Kidney (tissue), 14 donors: ENCODE measurements around the gene GPR55. TPM values are rescaled to one million over a fixed set of nuclear protein-coding genes. Genes with fewer than 3 reads are reported as not detected.

Source experiments
- DNase-seq, 5 donors: peaks; one replicate each; pipeline ENCODE4 v3.0.0-alpha.2; 2013 to 2020
- FAIRE-seq: peaks from 2 replicates; lab custom pipeline; 2012; peaks lifted over from hg19 to GRCh38; lab: Jason Lieb, UNC
- H3K27ac ChIP-seq, 2 donors: one replicate each; pipeline ENCODE4 v1.7.0; 2013; ENCODE audit warnings: low read depth in 2 of 2, low read length in 2 of 2, inconsistent platforms in 1 of 2
- H3K27me3 ChIP-seq: one replicate; pipeline ENCODE4 v1.7.1; 2013; ENCODE audit warnings: low read length, inconsistent platforms; ENCODE audit not compliant: control insufficient read depth, insufficient read depth
- H3K36me3 ChIP-seq, 3 donors: one replicate each; pipeline versions ENCODE4 v1.7.0 to v1.7.1; 2013; ENCODE audit warnings: low read length in 3 of 3, control low read depth in 1 of 3, inconsistent platforms in 1 of 3; ENCODE audit not compliant: insufficient read depth in 3 of 3, control insufficient read depth in 2 of 3
- H3K4me1 ChIP-seq, 3 donors: one replicate each; pipeline versions ENCODE4 v1.7.0 to v1.7.1; 2013; ENCODE audit warnings: low read length in 3 of 3, inconsistent platforms in 1 of 3, low read depth in 1 of 3; ENCODE audit not compliant: control insufficient read depth in 2 of 3, insufficient read depth in 2 of 3
- H3K4me3 ChIP-seq, 3 donors: one replicate each; pipeline versions ENCODE4 v1.7.0 to v1.8.1; 2013; ENCODE audit warnings: low read length in 3 of 3, control low read depth in 1 of 3, inconsistent platforms in 1 of 3
- H3K9ac ChIP-seq, 3 donors: one replicate each; pipeline versions ENCODE4 v1.7.0 to v1.7.1; 2013; ENCODE audit warnings: low read length in 3 of 3, control low read depth in 1 of 3, inconsistent platforms in 1 of 3
- H3K9me3 ChIP-seq, 3 donors: one replicate each; pipeline versions ENCODE4 v1.7.0 to v1.7.1; 2013; ENCODE audit warnings: low read length in 3 of 3, control low read depth in 1 of 3, inconsistent platforms in 1 of 3; ENCODE audit not compliant: control insufficient read depth in 2 of 3, insufficient read depth in 1 of 3
- intact Hi-C: fragments of 100-400 bp; cut with DNase I; formaldehyde crosslinking; loops from one replicate; pipeline ENCODE4 v1.11.1; 2022
- polyA plus RNA-seq: library from polyadenylated mRNA; stranded (reverse); fragments of 350-450 nt; fragmentation: Illumina TruSeq; extraction: RNeasy Lipid Tissue Mini Kit (QIAGEN cat#74804); gene quantifications from one replicate; pipeline ENCODE4 v1.2.3, GENCODE V29; 2014; ENCODE audit warnings: low read depth, low replicate concordance; ENCODE audit not compliant: insufficient read depth
- total RNA-seq: library from RNA; stranded (reverse); fragmentation: NEBNext Ultra II Directional; extraction: Animal tissue kit (Norgen Biotek cat#: 25700); gene quantifications from one replicate; pipeline ENCODE4 v1.2.1, GENCODE V29; 2021
- TF ChIP-seq, protein P1 (sequence below): IDR thresholded peaks from 3 replicates; pipeline ENCODE4 v1.5.1; 2012; ENCODE audit warnings: mild to moderate bottlenecking, moderate library complexity, borderline replicate concordance; ENCODE audit not compliant: insufficient read depth; ENCODE audit errors: extremely low read depth
- donor health status: control.
- donor health status: control.
- donor health status: control.
- donor health status: control.
- donor health status: control.
- donor health status: DM: yes; HTN: yes; CAD: no.
- donor health status: Normal renal cell carcinoma (clear cell type).

GPR55 gene
- total and polyA plus RNA-seq, 2 donors from 2014 or later = 0.69 TPM; not detected in 1

DNA sequence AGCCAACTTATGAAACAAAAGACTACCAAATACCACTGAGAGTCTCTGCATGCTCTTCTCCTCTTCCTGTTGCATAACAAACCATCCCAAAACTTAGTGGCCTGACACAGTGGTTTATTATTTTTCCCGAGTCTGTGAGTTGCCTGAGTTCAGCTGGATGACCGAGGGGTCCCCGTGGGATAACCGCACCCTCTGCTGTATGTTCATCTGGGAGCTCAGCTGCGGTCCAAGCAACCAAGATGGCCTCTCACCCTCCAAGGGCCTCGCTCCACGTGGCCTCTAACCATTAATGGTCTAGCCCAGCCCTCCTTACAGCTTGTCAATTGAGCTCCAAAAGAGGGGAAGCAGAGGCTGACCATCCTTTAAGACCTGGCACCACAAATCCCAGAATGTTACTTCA, 43.2 kb downstream of the GPR55 start:
- peaks cover 0 to 7% (median 3%) of the 10 kb centered on the region in 3 donors for H3K4me1 ChIP-seq
- FAIRE-seq (no peak), DNase-seq (peak in 3 of 5 donors; percentile 8 to 34 (median 32))
- no peak overlapping the region for H3K9ac ChIP-seq
- no peaks in the 10 kb centered on the region for H3K9me3 ChIP-seq
- H3K4me3 ChIP-seq = no peak overlapping the region
- TF ChIP-seq, protein P1, sequence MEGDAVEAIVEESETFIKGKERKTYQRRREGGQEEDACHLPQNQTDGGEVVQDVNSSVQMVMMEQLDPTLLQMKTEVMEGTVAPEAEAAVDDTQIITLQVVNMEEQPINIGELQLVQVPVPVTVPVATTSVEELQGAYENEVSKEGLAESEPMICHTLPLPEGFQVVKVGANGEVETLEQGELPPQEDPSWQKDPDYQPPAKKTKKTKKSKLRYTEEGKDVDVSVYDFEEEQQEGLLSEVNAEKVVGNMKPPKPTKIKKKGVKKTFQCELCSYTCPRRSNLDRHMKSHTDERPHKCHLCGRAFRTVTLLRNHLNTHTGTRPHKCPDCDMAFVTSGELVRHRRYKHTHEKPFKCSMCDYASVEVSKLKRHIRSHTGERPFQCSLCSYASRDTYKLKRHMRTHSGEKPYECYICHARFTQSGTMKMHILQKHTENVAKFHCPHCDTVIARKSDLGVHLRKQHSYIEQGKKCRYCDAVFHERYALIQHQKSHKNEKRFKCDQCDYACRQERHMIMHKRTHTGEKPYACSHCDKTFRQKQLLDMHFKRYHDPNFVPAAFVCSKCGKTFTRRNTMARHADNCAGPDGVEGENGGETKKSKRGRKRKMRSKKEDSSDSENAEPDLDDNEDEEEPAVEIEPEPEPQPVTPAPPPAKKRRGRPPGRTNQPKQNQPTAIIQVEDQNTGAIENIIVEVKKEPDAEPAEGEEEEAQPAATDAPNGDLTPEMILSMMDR = no peak
- H3K36me3 ChIP-seq = peaks cover 0 to 3% (median under 1%) of the 10 kb centered on the region in 3 donors
- intact Hi-C loops = no loop called here
- no peaks in the 10 kb centered on the region for H3K27me3 ChIP-seq
- H3K27ac ChIP-seq = no peak overlapping the region

DNA sequence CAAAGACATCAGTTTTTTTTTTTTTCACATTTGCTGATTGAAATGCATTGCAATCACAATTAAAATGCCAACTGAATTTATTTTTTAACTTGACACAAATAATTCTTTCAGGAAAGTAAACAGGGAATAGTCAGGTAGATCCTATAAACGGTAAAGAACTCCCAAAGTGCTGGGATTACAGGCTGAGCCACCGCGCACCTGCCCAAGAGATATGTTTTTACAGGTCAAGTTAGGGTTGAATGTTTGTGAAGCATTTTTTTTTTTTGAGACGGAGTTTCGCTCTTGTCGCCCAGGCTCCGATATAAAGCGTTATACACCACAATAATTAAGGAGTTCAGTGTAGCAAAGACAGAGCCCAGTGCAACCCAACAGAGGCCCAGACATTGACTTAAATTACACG, 45.2 kb downstream of the GPR55 start:
- no peaks in the 10 kb centered on the region for H3K9me3 ChIP-seq

DNA sequence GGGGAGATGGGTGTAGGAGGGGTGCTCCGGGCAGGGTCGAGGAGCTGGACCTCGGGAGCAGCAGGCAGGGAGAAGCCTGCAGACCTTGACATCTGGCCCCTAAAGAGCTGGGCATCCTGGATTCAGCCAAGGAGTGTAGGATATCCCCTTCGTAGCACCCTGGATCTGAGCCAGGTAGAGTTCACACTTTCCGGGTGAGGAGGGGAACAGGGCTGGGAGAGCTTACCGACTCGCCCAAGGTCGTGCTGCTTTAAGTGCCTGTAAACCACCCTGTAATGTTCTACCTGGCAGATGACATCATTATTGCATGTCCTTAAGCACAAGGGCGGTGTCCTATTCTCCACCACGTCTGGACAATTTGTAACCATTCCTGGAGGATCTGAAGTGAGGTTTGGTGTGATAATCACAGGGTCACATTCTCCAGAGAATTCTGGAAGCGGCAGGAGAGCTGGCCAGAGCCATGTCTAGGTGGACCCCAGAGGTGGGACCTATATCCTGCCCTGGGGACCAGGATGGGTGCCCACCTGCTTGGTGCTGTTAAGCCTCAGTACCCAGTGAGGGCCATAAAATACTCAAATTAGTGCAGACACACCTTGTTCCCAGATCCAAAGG, 45.7 kb downstream of the GPR55 start:
- no peak overlapping the region for H3K4me3 ChIP-seq
- FAIRE-seq (no peak), DNase-seq (peak; percentile 30 to 84 (median 60))
- H3K9ac ChIP-seq = no peak overlapping the region
- H3K4me1 ChIP-seq = peaks cover 0 to 7% (median 0%) of the 10 kb centered on the region in 3 donors
- TF ChIP-seq, protein P1 = no peak
- H3K36me3 ChIP-seq = peaks cover 0 to 10% (median 9%) of the 10 kb centered on the region in 3 donors
- H3K27ac ChIP-seq = no peak overlapping the region
- no peaks in the 10 kb centered on the region for H3K9me3 ChIP-seq
- intact Hi-C loops = no loop called here
- H3K27me3 ChIP-seq = no peaks in the 10 kb centered on the region

More for the DNA sequence above, 45.2 kb downstream of the GPR55 start:
- Histone ChIP-seq H3K27me3 (no peaks in the 10 kb centered on the region), H3K4me3 (no peak overlapping the region), H3K27ac (no peak overlapping the region), H3K4me1 (peaks cover 0 to 7% (median 0%) of the 10 kb centered on the region in 3 donors), H3K36me3 (peaks cover 0 to 10% (median 9%) of the 10 kb centered on the region in 3 donors), H3K9ac (no peak overlapping the region)
- TF ChIP-seq, protein P1 = no peak
- DNase-seq = peak in 2 of 5 donors; percentile 6
- no peak for FAIRE-seq
- intact Hi-C loops = no loop called here
